DMS79 treated with DMSO at 0.1 percent for 48 hours (cell line): Measurements from ENCODE around the gene TULP4.
A peak's percentile ranks its signal among the peaks of the same experiment; 100 is the strongest.

Experiments
- DNase-seq: peaks from one replicate; lab custom pipeline; 2025; lab: John Stamatoyannopoulos, UW

Gene TULP4

DNA sequence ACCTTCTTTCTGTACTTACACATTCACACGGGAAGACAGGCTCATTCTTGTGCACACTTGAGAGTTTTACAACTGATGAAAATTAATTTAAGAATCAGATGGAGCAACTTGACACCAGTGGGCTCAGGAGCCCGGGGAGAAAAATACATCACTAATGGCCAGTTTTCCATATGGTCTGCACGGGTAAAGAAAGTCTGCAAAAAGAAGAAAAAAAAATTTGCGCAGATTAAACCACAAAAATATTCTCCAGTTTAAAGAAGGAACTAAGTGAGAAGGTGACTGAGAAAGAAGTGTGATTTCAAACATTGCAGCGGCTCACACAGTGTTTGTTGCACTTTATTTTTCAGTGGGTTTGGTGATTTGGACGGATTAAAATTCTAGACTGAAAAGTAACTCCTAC is at the start of gene TULP4:
TULP4 (plus strand) TSS at position 301 of the 400 bp plus-strand sequence. CDS start 1,552 bp downstream, outside the sequence.
- DNase-seq: no peak

GRCh38 chr6:158262755-158263154 is 49.5 kb upstream of the TULP4 start:
- no peak for DNase-seq

DNA sequence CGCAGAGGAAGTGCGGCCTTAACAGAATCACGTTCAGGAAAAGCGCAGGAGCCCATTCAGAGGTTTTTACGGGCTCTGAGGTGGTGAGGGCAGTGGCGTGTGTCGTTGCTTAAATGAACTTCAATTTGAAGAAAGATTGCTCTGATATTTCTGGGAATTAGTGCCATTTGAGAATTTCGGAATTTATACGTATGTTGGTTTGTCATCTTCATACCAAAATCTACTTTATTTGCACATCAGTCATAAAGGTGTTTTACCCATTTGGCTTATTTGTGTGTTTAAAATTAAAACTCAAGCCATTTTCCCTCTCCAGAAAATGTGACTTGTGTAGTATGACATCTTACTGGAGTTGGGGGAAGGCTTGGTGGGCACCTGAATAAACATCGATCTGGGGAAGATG is 48.1 kb upstream of the TULP4 start:
- no peak for DNase-seq

- DNase-seq: no peak
These were observed 46.1 kb upstream of the TULP4 start for GRCh38 chr6:158266131-158266530.

DNA sequence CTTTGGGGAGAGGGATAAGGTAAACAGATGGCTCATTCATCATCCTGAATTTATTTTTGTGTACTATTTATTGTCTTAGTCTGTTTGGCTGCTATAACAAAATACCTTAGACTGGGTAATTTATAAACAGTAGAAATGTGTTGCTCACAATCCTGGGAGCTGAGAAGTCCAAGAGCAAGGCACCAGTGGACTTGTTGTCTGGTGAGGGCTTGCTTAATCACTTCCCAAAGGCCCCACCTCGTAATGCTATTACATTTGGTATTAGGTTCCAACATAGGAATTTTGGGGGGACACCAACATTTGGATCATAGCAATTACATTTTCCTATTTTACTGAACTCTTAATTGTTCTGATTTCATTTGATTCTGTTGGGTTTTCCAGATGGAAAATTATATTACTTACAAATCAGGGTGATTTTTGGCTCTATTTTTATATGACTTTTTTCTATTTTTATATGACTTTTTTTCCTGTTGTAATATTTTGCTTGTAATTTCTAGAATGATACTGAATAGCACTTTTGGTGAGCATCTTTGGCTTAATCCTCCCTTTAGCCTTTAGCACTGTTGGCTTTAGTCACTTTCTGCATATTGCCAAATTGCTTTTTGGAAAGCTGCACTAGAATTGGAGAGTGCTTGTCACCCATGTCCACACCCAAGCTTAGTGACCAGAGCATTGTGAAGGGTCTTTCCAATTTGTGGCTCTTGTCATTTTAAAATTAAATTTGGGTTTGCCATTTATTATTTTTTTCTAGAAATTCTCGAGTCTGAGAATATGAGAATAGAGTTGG is 43.7 kb upstream of the TULP4 start:
- DNase-seq: no peak

DNA sequence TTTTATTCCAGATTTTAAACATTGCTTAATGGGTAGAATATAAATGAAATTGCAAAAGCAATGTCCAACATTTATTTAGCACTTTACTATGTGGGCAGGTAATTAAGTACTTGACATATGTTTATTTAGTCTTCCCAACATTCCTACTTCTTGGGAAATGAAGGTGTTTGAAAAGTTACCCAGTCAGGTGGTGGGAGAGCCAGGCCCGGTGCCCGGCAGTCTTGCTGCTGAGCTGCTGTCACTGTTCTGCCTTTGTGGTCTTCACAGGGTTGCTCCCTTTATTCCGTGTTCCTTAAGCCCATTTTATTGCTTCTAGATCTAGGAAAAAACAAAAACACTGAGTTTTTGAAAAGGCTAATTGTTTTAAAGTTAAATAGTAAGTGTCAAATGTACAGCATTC is 42.6 kb upstream of the TULP4 start:
- no peak for DNase-seq

DNA sequence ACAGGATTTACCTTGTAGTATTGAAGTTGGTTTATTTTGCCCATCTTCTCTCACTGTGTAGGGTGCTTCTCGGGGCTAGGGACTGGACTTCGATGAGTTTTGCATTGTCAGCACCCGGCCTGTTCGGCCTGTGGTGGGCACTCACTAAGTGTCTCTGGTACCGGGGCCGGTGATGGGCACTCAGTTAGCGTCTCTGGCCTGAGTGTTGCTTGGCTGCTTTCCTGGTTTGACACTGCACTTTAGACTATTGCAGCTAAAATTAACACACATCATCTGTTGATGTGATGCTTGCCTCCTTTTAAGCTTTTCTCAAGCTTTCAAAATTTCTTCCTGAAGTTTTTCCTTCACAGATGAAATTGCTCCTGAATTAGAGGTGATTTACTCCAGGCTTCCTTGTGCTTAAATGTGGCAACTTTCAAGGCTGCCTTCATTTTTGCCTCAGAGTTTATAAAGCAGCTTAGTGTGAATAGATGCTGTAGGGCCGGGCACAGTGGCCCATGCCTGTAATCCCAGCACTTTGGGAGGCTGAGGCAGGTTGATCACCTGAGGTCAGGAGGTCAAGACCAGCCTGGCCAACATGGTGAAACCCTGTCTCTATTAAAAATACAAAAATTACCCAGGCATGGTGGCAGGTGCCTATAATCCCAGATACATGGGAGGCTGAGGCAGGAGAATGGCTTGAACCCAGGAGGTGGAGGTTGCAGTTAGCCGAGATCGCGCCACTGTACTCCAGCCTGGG is 41.7 kb upstream of the TULP4 start:
- DNase-seq: no peak

DNA sequence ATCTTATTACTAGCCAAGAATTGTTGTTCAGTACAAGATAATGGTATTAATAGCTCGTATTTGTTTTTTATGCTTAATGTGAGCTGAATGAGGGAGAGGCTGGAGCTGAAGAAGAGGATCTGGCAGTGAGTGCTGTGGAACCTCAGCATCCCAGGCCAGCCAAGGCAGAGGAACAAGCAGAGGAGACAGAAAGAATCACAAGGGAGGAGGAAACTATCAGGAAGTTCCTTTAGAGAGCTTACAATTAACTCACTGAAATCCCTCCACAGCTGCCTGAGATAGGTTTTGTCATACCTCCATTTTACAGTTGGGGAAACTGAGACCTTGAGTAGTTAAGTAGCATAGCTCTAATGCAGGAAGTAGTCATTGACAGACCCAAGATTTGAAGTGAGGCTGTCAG is 39.9 kb upstream of the TULP4 start:
- DNase-seq: no peak

DNA sequence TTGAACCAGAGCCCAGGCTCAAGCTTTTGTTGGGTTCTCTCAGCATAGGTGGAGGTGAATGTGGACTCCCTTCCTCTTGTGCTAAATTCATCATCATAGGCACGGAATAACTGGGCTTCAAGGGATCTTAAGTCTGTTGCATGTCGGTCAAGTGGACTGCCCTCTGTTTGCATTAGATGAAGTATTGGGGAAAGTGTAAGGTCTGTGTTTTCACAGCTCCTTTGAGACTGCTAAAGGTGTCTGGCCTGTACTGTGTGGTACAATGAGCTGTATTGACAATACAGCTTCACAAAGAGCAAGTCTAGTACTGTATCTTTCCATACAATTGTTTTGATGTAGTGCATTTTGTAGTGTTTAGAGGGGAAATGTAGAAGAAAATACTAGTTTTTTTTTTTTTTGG is 34.3 kb upstream of the TULP4 start:
- no peak for DNase-seq

DNA sequence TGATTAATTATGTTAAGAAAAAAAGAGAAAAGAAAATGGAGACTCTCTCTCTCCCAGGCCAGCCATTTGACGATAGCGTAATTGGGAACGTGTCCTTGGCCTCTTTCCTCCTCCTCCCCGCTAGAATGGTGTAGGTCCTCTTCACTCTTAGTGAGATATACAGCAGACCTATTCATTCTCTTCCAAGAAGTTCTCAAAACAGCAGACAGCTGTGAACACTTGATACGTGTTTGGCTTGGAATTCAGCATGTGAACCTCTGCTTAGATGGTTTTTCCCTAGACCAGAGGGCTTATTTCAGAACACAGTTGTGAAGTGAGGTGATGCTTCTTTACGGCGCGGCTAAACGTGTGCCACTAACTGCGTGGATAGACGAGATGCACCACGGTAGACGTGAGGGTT is 32.6 kb upstream of the TULP4 start:
- no peak for DNase-seq

- peak; percentile 24 for DNase-seq
These were observed 28.8 kb upstream of the TULP4 start for GRCh38 chr6:158283304-158283980.

- peak; percentile 27 for DNase-seq
These were observed 28.0 kb upstream of the TULP4 start for GRCh38 chr6:158284007-158284875.

DNA sequence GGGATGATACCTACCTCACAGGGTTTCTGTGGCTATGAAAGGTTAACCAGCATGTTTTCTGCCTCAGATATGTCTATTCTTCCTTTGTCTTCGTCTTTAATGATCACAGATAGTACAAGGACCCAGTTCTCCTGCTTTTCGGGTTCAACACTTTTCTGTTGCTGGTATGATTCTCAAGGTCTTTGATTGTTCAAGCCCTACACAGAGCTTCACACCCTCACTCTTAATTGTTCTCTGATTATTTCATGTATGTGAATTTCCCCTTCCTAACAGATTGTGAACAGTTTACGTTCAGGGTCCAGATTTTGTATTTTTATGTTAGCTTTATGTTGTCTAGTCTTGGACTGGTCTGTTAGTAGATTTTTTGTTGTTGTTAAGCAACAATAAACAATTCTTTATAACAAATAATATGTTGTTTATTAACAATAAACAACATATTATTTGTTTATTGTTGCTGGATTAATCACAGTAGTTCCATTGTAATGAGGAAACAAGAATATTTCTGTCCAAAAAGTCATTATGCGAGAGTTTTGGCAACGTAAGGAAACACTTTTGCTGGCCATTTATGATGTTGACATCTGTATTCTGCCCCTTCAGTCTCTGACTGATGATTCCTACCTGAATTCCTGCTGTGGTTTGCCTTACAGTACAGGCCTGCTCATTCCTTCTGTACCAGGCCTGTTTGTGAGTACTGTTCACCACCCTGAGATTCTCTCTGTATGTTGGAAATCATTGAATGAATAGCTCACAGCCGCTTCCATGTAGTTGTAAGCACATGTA is 27.2 kb upstream of the TULP4 start:
- DNase-seq: no peak

DNA sequence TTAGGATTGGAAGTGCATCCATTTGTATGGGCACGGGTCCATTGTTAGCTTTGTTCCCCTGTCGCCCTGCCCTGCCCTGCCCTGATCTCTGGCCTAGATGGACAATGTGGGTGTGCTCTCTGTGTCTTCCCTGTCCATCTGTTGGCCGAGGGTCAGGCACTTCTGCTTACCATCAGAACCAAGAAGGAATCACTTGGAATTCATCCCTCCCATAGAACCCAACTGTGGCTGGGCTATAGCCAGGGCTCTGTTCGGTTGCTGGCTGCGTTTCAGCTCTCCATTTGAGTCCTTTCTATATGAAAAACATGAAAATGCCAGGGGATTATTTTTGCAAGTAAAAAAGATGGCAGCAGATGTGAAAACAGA is 26.6 kb upstream of the TULP4 start:
- DNase-seq: no peak

DNA sequence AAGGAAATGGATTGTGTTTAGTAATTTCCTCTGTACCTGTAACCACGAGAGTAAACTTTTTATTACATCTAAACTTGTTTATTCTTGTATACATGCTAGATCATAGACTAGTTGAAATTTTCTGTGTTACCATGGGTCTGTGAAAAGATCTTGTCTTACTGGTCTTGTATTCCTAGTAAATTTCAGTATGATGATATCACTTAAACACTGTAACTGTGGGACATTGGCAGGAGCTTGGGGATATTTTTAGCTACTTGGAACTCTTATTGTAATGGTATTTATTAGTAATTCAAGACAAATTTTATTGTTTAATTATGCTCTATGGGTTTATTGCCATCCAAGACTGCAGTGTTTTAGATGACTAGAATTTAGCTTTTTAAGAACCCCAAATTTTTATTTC is 25.9 kb upstream of the TULP4 start:
- DNase-seq: no peak

DNA sequence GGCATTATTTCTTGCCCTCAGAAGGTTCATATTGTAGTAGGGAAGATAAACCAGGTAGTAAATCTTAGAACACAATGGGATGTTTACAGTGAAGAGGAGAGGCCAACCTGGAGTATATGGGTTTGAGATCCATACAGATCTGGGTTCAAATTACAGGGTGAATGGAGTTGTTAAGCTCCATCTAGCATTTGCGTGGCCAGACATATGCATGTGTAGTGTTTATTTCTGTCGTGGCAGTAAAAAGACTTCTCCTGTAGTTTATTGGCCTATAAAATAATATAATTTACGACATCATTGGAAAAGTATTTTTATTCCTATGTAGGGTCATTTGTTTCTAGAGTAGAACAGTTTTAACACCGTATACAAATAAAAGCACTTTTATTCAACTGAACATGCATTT is 25.2 kb upstream of the TULP4 start:
- no peak for DNase-seq

DNA sequence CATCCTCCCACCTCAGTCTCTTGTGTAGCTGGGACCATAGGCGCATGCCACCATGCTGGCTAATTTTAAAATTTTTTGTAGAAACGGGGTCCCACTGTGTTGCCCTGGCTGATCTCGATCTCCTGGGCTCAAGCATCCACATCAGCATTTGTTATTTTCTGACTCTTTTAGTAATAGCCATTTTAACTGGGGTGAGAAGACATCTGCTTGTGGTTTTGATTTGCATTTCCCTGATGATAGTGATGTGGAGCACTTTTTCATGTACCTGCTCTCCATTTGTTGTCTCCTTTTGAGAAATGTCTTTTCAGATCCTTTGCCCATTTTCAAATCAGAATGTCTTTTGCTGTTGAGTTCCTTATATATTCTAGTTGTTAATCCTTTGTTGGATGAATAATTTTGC is 22.2 kb upstream of the TULP4 start:
- DNase-seq: no peak

- no peak for DNase-seq
These were observed 21.6 kb upstream of the TULP4 start for GRCh38 chr6:158290659-158291058.

DNA sequence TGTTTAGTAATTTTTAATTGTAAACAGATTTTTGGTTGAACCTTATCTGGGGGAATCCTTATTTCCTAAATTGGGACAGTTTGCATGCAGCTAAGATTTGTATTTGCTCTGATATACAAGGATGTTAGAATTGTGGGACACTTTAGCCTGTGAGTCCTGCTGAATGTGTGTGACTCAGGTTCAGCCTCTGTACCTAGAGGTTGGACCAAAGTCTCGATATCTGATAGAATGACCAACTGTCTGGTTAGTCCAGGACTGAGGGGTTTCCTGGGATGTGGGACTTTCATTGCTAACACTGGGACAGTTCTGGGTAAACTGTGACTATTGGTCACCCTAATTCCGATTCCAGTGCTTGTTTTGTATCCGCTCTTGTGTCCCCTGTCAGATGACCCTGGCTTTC is 20.2 kb upstream of the TULP4 start:
- DNase-seq: no peak

GRCh38 chr6:158293122-158293521 is 19.1 kb upstream of the TULP4 start:
- no peak for DNase-seq
